ENCODE results near the gene AVL9. TPM values are rescaled to one million over a fixed set of nuclear protein-coding genes. Genes with fewer than 3 reads are reported as not detected.

AVL9 gene
- total RNA-seq, 1 donor from 2014 or later: 21.2 TPM

DNA sequence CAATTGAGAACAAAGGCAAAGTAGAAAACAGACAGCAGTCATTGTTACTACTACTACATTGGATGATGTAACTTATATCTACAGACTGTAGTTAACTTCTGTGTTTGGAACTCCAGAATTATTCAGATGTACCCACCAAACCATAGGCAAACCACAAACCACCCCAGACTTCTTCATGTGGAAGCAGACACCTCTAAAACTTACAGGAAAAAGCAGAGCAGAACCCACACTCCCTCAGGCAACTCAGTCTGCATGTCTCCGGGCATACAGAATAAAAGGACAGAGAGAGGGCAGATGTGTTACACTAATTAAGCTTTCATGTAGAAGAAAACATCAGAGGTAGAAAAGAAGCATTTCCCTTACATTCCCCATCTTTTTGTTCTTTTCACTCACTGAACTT lies 14.1 kb upstream of the AVL9 start:
- peaks cover 22% of the 10 kb centered on the region for H3K4me1 Mint-ChIP-seq (ENCODE audit: unreplicated experiment)
- DNase-seq (ENCODE audit: extremely low spot score, unreplicated experiment): no peak
- no peaks in the 10 kb centered on the region for H3K27me3 Mint-ChIP-seq (ENCODE audit: unreplicated experiment)
- H3K9me3 Mint-ChIP-seq (ENCODE audit: unreplicated experiment): no peaks in the 10 kb centered on the region
- H3K4me3 Mint-ChIP-seq (ENCODE audit: unreplicated experiment): no peak overlapping the region
- H3K27ac Mint-ChIP-seq (ENCODE audit: unreplicated experiment): peak overlapping the region; percentile 7
- TF ChIP-seq, protein P1, sequence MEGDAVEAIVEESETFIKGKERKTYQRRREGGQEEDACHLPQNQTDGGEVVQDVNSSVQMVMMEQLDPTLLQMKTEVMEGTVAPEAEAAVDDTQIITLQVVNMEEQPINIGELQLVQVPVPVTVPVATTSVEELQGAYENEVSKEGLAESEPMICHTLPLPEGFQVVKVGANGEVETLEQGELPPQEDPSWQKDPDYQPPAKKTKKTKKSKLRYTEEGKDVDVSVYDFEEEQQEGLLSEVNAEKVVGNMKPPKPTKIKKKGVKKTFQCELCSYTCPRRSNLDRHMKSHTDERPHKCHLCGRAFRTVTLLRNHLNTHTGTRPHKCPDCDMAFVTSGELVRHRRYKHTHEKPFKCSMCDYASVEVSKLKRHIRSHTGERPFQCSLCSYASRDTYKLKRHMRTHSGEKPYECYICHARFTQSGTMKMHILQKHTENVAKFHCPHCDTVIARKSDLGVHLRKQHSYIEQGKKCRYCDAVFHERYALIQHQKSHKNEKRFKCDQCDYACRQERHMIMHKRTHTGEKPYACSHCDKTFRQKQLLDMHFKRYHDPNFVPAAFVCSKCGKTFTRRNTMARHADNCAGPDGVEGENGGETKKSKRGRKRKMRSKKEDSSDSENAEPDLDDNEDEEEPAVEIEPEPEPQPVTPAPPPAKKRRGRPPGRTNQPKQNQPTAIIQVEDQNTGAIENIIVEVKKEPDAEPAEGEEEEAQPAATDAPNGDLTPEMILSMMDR (IDR thresholded peaks at IDR 0.05): no peak
- H3K36me3 Mint-ChIP-seq (ENCODE audit: unreplicated experiment): peaks cover 4% of the 10 kb centered on the region

DNA sequence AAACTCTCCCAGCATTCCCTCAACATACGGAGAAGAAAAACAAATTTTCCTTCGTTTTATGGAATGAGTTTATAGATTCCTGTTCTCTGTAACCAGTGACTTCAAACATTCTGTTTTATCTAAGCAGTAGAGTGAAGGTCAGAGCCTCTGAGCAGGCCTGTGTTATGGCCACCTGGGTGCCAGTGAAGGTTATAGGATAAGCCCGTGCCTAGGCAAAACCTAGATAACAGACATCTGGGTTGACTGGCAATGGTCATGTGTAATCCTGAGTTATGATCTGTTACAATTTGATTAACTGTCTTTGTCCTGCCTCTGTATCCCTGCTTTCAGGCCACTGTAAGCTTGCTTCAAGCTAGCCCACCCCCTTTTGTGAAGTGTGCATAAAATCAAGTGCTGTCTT lies 13.4 kb upstream of the AVL9 start:
- Mint-ChIP-seq H3K27ac (ENCODE audit: unreplicated experiment) (no peak overlapping the region), H3K36me3 (ENCODE audit: unreplicated experiment) (peaks cover 4% of the 10 kb centered on the region), H3K4me1 (ENCODE audit: unreplicated experiment) (peaks cover 22% of the 10 kb centered on the region), H3K9me3 (ENCODE audit: unreplicated experiment) (no peaks in the 10 kb centered on the region), H3K27me3 (ENCODE audit: unreplicated experiment) (no peaks in the 10 kb centered on the region), H3K4me3 (ENCODE audit: unreplicated experiment) (no peak overlapping the region)
- DNase-seq (ENCODE audit: extremely low spot score, unreplicated experiment): no peak
- TF ChIP-seq, protein P1 (IDR thresholded peaks at IDR 0.05): no peak

DNA sequence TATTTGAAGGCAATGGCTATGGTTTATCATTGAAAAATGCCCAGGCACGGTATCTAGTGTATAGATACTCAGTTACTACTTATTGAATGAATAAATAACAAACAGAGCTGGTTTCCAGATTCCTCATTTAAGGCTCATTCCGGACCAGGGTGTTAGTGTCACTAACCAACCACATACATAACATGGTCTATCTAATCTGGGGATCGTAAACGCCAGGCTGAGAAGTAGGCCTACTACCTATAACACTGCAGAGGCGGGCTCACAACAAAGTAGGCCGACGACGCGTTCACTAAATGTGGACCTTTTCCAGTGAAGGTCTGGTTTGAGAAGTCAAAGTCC lies 5.5 kb upstream of the AVL9 start:
- TF ChIP-seq, protein P1 (IDR thresholded peaks at IDR 0.05): no peak
- Mint-ChIP-seq H3K9me3 (ENCODE audit: unreplicated experiment) (no peaks in the 10 kb centered on the region), H3K27ac (ENCODE audit: unreplicated experiment) (peak overlapping the region; percentile 94), H3K27me3 (ENCODE audit: unreplicated experiment) (no peaks in the 10 kb centered on the region), H3K4me3 (ENCODE audit: unreplicated experiment) (peak overlapping the region; percentile 77), H3K36me3 (ENCODE audit: unreplicated experiment) (peaks cover 12% of the 10 kb centered on the region), H3K4me1 (ENCODE audit: unreplicated experiment) (peaks cover 24% of the 10 kb centered on the region)
- DNase-seq (ENCODE audit: extremely low spot score, unreplicated experiment): no peak

DNA sequence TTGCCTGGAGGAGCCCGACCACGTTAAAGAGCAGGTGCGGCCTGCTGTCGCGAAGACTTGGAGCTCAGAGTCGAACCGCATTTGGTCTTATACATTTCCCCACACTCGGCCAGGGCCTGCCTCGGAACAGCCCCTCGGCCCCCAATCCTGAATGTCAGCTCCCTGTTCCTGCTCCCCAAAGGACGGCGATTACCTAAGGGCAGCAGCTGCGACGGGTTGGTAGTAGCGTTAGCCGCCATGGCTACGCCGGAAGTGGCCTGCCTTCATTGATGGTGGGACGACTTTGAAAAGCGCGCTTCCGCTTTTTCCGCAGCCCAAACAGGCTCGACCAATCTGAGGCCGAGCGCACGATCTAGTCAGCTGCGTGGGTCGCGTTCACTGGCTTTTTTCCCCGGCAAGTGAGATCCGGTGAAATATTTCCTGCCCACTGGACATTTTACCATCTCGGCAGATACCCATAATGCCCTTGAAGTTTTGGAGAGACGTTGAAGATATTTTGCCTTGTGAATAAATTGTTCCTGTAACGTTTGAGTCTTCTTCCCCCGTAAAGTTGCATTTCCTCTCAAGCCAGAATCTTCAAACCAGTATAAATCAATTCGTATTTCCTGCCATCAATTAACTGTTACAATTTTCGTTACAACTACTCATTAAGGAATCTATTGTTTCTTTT lies 5.0 kb upstream of the AVL9 start, which contains the start of gene LSM5:
Gene LSM5, minus strand, starts transcription at position 254 of the 670 bp plus-strand sequence. Its CDS starts 15 bp downstream, at position 239.
- Mint-ChIP-seq H3K9me3 (ENCODE audit: unreplicated experiment) (no peaks in the 10 kb centered on the region), H3K4me3 (ENCODE audit: unreplicated experiment) (peak within 1 kb of the TSS; percentile 77), H3K27ac (ENCODE audit: unreplicated experiment) (peak within 1 kb of the TSS; percentile 94), H3K36me3 (ENCODE audit: unreplicated experiment) (peaks cover 12% of the 10 kb centered on the region), H3K4me1 (ENCODE audit: unreplicated experiment) (peaks cover 24% of the 10 kb centered on the region), H3K27me3 (ENCODE audit: unreplicated experiment) (no peaks in the 10 kb centered on the region)
- TF ChIP-seq, protein P1 (IDR thresholded peaks at IDR 0.05): no peak
- peak; percentile 93 for DNase-seq (ENCODE audit: extremely low spot score, unreplicated experiment)

DNA sequence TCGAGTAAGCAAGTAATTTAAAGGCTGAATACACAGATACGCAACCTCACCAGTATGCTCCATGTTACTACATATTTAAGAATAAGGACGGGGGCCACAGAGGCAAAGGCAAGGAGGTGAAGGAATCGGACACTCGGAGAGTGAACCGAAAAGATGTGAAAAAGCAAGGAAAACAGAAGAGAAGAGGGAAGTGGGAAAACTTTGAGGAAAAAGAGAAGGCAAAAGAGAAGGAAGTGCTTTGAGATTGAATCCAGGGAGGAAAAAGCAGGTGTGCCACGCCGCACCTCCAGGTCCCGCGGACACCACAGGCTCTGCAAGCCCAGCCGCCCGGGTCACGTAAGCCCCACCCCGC lies 367 bp upstream of the AVL9 start:
- Mint-ChIP-seq H3K27me3 (ENCODE audit: unreplicated experiment) (no peaks in the 10 kb centered on the region), H3K4me3 (ENCODE audit: unreplicated experiment) (peak overlapping the region; percentile 88), H3K36me3 (ENCODE audit: unreplicated experiment) (peaks cover 2% of the 10 kb centered on the region), H3K9me3 (ENCODE audit: unreplicated experiment) (no peaks in the 10 kb centered on the region), H3K4me1 (ENCODE audit: unreplicated experiment) (peaks cover 34% of the 10 kb centered on the region), H3K27ac (ENCODE audit: unreplicated experiment) (peak overlapping the region; percentile 89)
- DNase-seq (ENCODE audit: extremely low spot score, unreplicated experiment): no peak
- TF ChIP-seq, protein P1 (IDR thresholded peaks at IDR 0.05): no peak
